Peyer's patch (tissue), 4 donors: ENCODE results near the gene ERG28. TPM values are rescaled to one million over a fixed set of nuclear protein-coding genes. Genes with fewer than 3 reads are reported as not detected.

Source experiments
- DNase-seq, 3 donors: peaks; one replicate each; pipeline ENCODE4 v3.0.0-alpha.2; 2017 to 2019
- H3K27ac ChIP-seq, 4 donors: fragments of 200-600 bp; sonication (generic); one replicate each; pipeline ENCODE4 v1.5.1; 2016 to 2019
- H3K27me3 ChIP-seq, 2 donors: fragments of 200-600 bp; sonication (generic); one replicate each; pipeline ENCODE4 v1.5.1; 2019
- H3K36me3 ChIP-seq, 3 donors: fragments of 200-600 bp; sonication (generic); one replicate each; pipeline ENCODE4 v1.5.1; 2016 to 2019
- H3K4me1 ChIP-seq, 4 donors: fragments of 200-600 bp; sonication (generic); one replicate each; pipeline ENCODE4 v1.5.1; 2016 to 2019
- H3K4me3 ChIP-seq, 4 donors: fragments of 200-600 bp; sonication (generic); 1 replicate in 3 of 4; 2 replicates in 1 of 4; pipeline ENCODE4 v1.5.1; 2016 to 2019; ENCODE audit warnings: mild to moderate bottlenecking in 1 of 4
- H3K9me3 ChIP-seq, 4 donors: fragments of 200-600 bp; sonication (generic); one replicate each; pipeline ENCODE4 v1.5.1; 2016 to 2019; ENCODE audit warnings: mild to moderate bottlenecking in 1 of 4
- POLR2A ChIP-seq, 2 donors: fragments of 450-650 bp; IDR thresholded peaks; one replicate each; pipeline ENCODE4 v1.5.1; 2017; ENCODE audit warnings: antibody characterized with exemption in 2 of 2, mild to moderate bottlenecking in 2 of 2, moderate library complexity in 2 of 2
- total RNA-seq, 4 donors: library from RNA; depleted of rRNA; stranded (reverse); fragments of >200 nt; gene quantifications; one replicate each; pipeline ENCODE4 v1.1.0, GENCODE V29; 2016
- TF ChIP-seq, protein P1 (sequence below), 6 experiments: fragments of 450-650 bp in 4 of 6; fragments of 200-600 bp in 2 of 6; sonication (generic) in 1 of 6; IDR thresholded peaks; one replicate each; pipeline ENCODE4 v1.5.1; 2017 to 2019; ENCODE audit warnings: antibody characterized with exemption in 6 of 6, mild to moderate bottlenecking in 3 of 6, moderate library complexity in 1 of 6

The ERG28 gene
- total RNA-seq, 4 donors from 2014 or later, result 8.6 to 14.9 (median 14.7) TPM; not detected in 1

DNA sequence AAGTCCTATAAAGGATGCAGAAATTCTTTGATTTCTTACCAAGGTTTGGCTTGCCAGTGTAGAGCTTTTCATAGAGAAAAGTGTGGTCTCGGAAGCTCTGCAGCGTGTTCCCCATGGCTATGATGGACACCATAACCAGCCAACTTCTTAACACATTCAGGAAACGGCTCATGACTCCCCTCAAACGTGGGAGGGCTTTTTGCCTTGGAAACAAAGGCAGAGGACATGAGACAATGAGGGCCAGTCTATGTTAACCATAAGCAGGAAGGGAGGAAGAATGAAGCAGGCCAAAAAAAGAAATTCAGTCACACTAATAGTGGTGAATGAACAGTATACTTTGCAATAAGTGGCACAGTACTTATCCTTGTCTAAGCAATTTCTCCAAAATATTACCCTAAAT lies 3.3 kb downstream of the ERG28 start:
- H3K27me3 ChIP-seq, result no peaks in the 10 kb centered on the region

DNA sequence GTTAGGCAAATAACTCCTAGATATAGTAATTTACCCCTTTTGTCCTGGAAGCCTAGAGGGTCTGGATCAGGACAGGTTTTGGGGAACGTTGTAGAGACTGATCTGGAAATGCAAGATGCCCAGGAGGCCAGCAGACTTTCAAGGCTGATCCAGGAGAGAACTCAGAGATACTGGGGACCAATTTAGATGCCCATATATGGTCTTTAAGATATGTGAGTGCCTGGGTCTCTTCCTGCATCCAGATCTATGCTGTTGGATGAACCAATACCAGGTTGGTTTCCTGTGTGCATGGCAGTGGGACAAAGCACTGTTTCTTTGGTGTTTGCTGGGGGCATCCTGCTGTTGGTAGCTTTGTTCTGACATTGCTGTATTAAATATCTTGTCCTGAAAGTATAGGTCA lies 5.4 kb downstream of the ERG28 start:
- Histone ChIP-seq H3K27ac (no peak overlapping the region), H3K4me3 (no peak overlapping the region), H3K27me3 (no peaks in the 10 kb centered on the region), H3K36me3 (peaks cover 0 to 40% (median 0%) of the 10 kb centered on the region in 3 donors), H3K4me1 (peaks cover 0 to 30% (median 0%) of the 10 kb centered on the region in 4 donors), H3K9me3 (no peaks in the 10 kb centered on the region)
- DNase-seq, result no peak
- TF ChIP-seq POLR2A (IDR thresholded peaks at IDR 0.05), result no peak
- TF ChIP-seq, protein P1, sequence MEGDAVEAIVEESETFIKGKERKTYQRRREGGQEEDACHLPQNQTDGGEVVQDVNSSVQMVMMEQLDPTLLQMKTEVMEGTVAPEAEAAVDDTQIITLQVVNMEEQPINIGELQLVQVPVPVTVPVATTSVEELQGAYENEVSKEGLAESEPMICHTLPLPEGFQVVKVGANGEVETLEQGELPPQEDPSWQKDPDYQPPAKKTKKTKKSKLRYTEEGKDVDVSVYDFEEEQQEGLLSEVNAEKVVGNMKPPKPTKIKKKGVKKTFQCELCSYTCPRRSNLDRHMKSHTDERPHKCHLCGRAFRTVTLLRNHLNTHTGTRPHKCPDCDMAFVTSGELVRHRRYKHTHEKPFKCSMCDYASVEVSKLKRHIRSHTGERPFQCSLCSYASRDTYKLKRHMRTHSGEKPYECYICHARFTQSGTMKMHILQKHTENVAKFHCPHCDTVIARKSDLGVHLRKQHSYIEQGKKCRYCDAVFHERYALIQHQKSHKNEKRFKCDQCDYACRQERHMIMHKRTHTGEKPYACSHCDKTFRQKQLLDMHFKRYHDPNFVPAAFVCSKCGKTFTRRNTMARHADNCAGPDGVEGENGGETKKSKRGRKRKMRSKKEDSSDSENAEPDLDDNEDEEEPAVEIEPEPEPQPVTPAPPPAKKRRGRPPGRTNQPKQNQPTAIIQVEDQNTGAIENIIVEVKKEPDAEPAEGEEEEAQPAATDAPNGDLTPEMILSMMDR (IDR thresholded peaks at IDR 0.05), result no peak

More for the DNA sequence above, 3.3 kb downstream of the ERG28 start:
- TF ChIP-seq, protein P1 (IDR thresholded peaks at IDR 0.05), result no peak
- TF ChIP-seq POLR2A (IDR thresholded peaks at IDR 0.05), result no peak
- H3K4me1 ChIP-seq, result peaks cover 0 to 27% (median 1%) of the 10 kb centered on the region in 4 donors
- no peak for DNase-seq
- H3K27ac ChIP-seq, result no peak overlapping the region
- H3K36me3 ChIP-seq, result peaks cover 0 to 19% (median 0%) of the 10 kb centered on the region in 3 donors
- no peak overlapping the region for H3K4me3 ChIP-seq
- no peaks in the 10 kb centered on the region for H3K9me3 ChIP-seq

DNA sequence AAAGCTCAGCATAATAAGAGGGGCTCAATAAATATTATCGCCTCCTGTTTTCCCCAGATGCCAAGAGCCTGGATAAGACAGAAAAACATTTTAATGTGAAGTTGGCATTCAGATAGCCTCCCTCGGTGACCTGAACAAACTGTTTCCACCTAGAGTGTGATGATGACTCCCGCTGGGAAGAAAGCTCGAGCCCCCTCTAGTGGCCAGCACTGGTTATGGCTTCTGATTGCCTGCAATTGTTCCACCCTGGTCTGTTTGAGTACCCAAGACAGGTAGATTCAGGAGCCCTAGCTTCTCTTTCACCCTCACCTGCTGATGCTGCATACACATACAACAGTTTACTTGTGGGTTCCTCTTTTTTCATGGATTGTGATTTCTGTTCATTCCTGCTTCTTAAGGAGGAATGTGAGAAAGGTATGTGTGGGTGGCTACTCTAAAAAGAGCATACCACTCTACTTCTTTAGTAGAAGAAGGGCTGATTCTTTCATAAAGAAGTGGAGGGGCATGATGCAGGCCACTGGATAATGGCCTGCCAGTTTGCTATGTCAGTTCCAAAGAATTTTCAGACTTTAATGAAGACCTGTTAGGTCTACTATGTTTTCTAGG lies 6.4 kb downstream of the ERG28 start:
- Histone ChIP-seq H3K36me3 (peaks cover 0 to 49% (median 0%) of the 10 kb centered on the region in 3 donors), H3K4me3 (no peak overlapping the region), H3K27me3 (no peaks in the 10 kb centered on the region), H3K27ac (peak overlapping the region in 2 of 4 donors; percentile 2 to 28), H3K4me1 (peaks cover 0 to 20% (median 0%) of the 10 kb centered on the region in 4 donors), H3K9me3 (no peaks in the 10 kb centered on the region)
- DNase-seq, result peak; percentile 72 to 93 (median 88)
- TF ChIP-seq POLR2A (IDR thresholded peaks at IDR 0.05), result no peak
- TF ChIP-seq, protein P1 (IDR thresholded peaks at IDR 0.05), result peak; percentile 85 to 95 (median 94)

DNA sequence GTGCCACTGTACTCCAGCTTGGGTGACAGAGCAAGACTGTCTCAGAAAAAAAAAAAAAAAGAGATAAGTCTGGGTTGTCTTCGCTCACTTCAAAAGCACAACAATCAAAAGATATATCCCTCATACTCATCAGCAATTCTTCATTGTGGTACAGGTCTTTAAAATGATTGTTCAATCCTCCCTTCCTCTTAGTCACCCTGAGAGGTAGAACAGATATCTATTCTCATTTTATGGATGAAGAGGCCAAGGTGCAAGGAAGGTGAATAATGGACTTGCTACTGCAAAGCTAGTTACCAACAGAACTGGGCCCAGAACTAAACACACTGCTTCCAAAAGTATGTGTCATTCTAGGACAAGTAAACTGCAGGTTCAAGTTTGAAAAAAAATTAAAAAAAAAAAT lies 7.1 kb downstream of the ERG28 start:
- Histone ChIP-seq H3K27ac (peak overlapping the region in 2 of 4 donors; percentile 56 to 59), H3K9me3 (no peaks in the 10 kb centered on the region), H3K4me3 (no peak overlapping the region), H3K4me1 (peaks cover 0 to 15% (median 0%) of the 10 kb centered on the region in 4 donors), H3K36me3 (peaks cover 0 to 54% (median 0%) of the 10 kb centered on the region in 3 donors), H3K27me3 (no peaks in the 10 kb centered on the region)
- TF ChIP-seq, protein P1 (IDR thresholded peaks at IDR 0.05), result no peak
- TF ChIP-seq POLR2A (IDR thresholded peaks at IDR 0.05), result no peak
- no peak for DNase-seq

DNA sequence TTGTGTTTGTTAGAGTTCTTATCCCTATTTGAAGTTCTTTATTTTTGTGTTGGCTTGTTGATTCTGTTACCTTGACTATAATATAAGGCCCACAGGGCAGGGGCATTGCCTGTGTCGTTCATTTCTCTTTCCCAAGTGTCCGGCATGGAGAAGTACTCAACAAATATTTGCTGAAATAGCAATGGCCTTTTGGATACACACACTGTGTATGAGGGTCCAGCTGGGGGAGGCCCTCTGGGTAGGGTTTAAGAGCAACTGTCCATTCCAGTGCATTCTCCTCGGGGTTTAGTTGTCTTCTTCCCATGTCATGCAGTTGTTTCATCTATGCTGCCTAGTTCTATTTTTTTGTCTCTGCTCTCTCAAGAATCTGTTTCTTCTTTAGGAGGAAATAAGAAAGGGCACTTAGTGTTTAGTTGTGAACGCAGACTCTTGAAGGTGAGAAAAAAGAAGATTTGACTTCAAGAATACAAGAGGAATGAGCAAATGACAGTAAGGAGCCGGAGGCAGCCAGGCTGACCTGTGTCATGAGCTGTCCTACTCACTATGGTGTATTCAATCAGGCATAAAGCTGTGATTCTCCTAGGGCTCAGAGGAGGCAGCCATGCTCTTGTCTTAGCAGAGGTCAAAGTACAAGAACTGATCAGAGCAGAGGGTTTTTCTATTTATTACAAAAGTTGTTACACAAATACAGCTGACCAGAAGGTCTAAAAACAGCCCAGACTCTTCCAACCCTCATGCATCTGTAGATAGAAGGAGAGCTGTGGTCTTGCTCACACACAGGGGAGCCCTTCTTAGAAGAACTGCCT lies 10.2 kb downstream of the ERG28 start:
- no peaks in the 10 kb centered on the region for H3K27me3 ChIP-seq
- DNase-seq, result peak in 1 of 3 donors; percentile 53
- TF ChIP-seq, protein P1 (IDR thresholded peaks at IDR 0.05), result no peak
- no peak for TF ChIP-seq POLR2A (IDR thresholded peaks at IDR 0.05)
- H3K36me3 ChIP-seq, result peaks cover 0 to 60% (median 0%) of the 10 kb centered on the region in 3 donors
- no peaks in the 10 kb centered on the region for H3K9me3 ChIP-seq
- H3K4me3 ChIP-seq, result no peak overlapping the region
- H3K4me1 ChIP-seq, result peaks cover 0 to 10% (median 0%) of the 10 kb centered on the region in 4 donors
- H3K27ac ChIP-seq, result no peak overlapping the region
